WI38 (cell line): ENCODE measurements around the gene MTUS2.

Experiments used
- H3K4me3 ChIP-seq: 2 replicates; pipeline ENCODE4 v1.5.1; 2011; ENCODE audit warnings: low read depth, mild to moderate bottlenecking, control low read depth, low read length
- CTCF ChIP-seq: IDR thresholded peaks from 2 replicates; pipeline ENCODE4 v1.5.1; 2012; ENCODE audit warnings: low read depth, mild to moderate bottlenecking, control low read depth, low read length

MTUS2 gene

GRCh38 chr13:29164116-29164515 is 344.0 kb downstream of the MTUS2 start:
- no peak overlapping the region for H3K4me3 ChIP-seq
- no peak for TF ChIP-seq CTCF

- no peak for TF ChIP-seq CTCF
- no peak overlapping the region for H3K4me3 ChIP-seq
Observed at GRCh38 chr13:29165216-29165615, 345.1 kb downstream of the MTUS2 start.

- no peak overlapping the region for H3K4me3 ChIP-seq
- no peak for TF ChIP-seq CTCF
Observed at GRCh38 chr13:29165840-29166239, 345.7 kb downstream of the MTUS2 start.

- no peak for TF ChIP-seq CTCF
- H3K4me3 ChIP-seq = no peak overlapping the region
Observed at GRCh38 chr13:29170436-29171082, 350.4 kb downstream of the MTUS2 start.

- TF ChIP-seq CTCF = no peak
- no peak overlapping the region for H3K4me3 ChIP-seq
Observed at GRCh38 chr13:29171244-29171643, 351.1 kb downstream of the MTUS2 start.

- H3K4me3 ChIP-seq = no peak overlapping the region
- no peak for TF ChIP-seq CTCF
Observed at GRCh38 chr13:29174093-29174492, 354.0 kb downstream of the MTUS2 start.

GRCh38 chr13:29175250-29175873 is 355.2 kb downstream of the MTUS2 start:
- H3K4me3 ChIP-seq = no peak overlapping the region
- TF ChIP-seq CTCF = no peak
